ENCODE results near the gene ATP8A2.

DNA sequence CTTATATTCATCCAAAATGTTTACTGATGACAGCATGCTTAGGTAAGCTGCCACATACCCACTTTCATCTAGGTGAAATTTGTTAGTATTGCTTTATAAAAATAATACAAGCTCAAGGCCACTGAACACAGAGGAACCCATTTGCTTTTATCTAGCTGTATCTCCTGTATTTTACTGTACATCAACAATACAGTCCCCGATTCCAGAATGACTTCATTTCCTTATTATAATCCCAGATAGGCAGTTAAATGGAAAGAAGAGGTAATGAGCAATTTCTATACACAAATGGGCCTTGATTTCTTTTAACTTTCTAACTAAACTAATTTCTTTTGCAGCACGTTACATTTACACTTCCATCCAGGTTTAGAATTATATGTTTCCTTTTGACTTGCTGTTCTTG is 593.8 kb downstream of the ATP8A2 start:
- TF ChIP-seq, protein P1, sequence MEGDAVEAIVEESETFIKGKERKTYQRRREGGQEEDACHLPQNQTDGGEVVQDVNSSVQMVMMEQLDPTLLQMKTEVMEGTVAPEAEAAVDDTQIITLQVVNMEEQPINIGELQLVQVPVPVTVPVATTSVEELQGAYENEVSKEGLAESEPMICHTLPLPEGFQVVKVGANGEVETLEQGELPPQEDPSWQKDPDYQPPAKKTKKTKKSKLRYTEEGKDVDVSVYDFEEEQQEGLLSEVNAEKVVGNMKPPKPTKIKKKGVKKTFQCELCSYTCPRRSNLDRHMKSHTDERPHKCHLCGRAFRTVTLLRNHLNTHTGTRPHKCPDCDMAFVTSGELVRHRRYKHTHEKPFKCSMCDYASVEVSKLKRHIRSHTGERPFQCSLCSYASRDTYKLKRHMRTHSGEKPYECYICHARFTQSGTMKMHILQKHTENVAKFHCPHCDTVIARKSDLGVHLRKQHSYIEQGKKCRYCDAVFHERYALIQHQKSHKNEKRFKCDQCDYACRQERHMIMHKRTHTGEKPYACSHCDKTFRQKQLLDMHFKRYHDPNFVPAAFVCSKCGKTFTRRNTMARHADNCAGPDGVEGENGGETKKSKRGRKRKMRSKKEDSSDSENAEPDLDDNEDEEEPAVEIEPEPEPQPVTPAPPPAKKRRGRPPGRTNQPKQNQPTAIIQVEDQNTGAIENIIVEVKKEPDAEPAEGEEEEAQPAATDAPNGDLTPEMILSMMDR (IDR thresholded peaks at IDR 0.05): no peak
- no peak for TF ChIP-seq POLR2A (IDR thresholded peaks at IDR 0.05)
- no peak for TF ChIP-seq POLR2AphosphoS5 (IDR thresholded peaks at IDR 0.05)

Data from transverse colon (tissue), 4 donors.